GM18909 (cell line): ENCODE results near the gene NOD2.

Experiments
- ATAC-seq: cut with Tn5 transposase; IDR thresholded peaks from one replicate; pipeline ENCODE4 v1.9.1; 2021; ENCODE audit warnings: mild to moderate bottlenecking; ENCODE audit not compliant: unreplicated experiment, poor library complexity

NOD2 gene

GRCh38 chr16:50712560-50712898 is 19.1 kb downstream of the NOD2 start:
- no peak for ATAC-seq

- no peak for ATAC-seq
These were observed 19.6 kb downstream of the NOD2 start for GRCh38 chr16:50712956-50713355.

GRCh38 chr16:50717091-50717490 is 23.7 kb downstream of the NOD2 start:
- no peak for ATAC-seq

- no peak for ATAC-seq
These were observed 24.1 kb downstream of the NOD2 start for GRCh38 chr16:50717494-50717893.

GRCh38 chr16:50718061-50718760 is 24.8 kb downstream of the NOD2 start:
- no peak for ATAC-seq

- ATAC-seq: no peak
These were observed 25.5 kb downstream of the NOD2 start for GRCh38 chr16:50718761-50719400.

- ATAC-seq: no peak
These were observed 26.3 kb downstream of the NOD2 start for GRCh38 chr16:50719401-50720337.

- no peak for ATAC-seq
These were observed 28.4 kb downstream of the NOD2 start for GRCh38 chr16:50721549-50722404.

GRCh38 chr16:50722405-50722737 is 29.0 kb downstream of the NOD2 start:
- ATAC-seq: no peak

GRCh38 chr16:50722960-50723359 is 29.6 kb downstream of the NOD2 start:
- no peak for ATAC-seq

- ATAC-seq: peak; percentile 42
These were observed 30.9 kb downstream of the NOD2 start for GRCh38 chr16:50724306-50724705.

GRCh38 chr16:50731130-50731988 is 38.0 kb downstream of the NOD2 start:
- ATAC-seq: no peak

GRCh38 chr16:50731989-50732832 is 38.8 kb downstream of the NOD2 start:
- no peak for ATAC-seq

- ATAC-seq: no peak
These were observed 40.1 kb downstream of the NOD2 start for GRCh38 chr16:50733468-50733867.

GRCh38 chr16:50735629-50736122 is 42.3 kb downstream of the NOD2 start:
- ATAC-seq: no peak

GRCh38 chr16:50736448-50736847 is 43.0 kb downstream of the NOD2 start:
- ATAC-seq: no peak

- no peak for ATAC-seq
These were observed 44.1 kb downstream of the NOD2 start for GRCh38 chr16:50737420-50737959.

- ATAC-seq: no peak
These were observed 45.6 kb downstream of the NOD2 start for GRCh38 chr16:50739031-50739430.
